Immature natural killer cell (primary cell): ENCODE measurements around the gene PCBP3. TPM values are rescaled to one million over a fixed set of nuclear protein-coding genes. Genes with fewer than 3 reads are reported as not detected.

ENCODE experiments used
- DNase-seq, 3 donors: peaks; one replicate each; pipeline ENCODE4 v3.0.0; 2022; ENCODE audit warnings: mixed read lengths in 1 of 3
- H3K27ac Mint-ChIP-seq, 6 donors: one replicate each; pipeline ENCODE4 v1.8.0; 2020; ENCODE audit warnings: mixed read lengths in 6 of 6, mild to moderate bottlenecking in 5 of 6, inconsistent platforms in 4 of 6, moderate library complexity in 3 of 6
- H3K27me3 Mint-ChIP-seq, 3 donors: one replicate each; pipeline ENCODE4 v1.8.0; 2020 to 2021; ENCODE audit warnings: low read depth in 3 of 3, mild to moderate bottlenecking in 3 of 3, mixed read lengths in 3 of 3, moderate library complexity in 3 of 3, inconsistent platforms in 1 of 3
- H3K36me3 Mint-ChIP-seq, 3 donors: one replicate each; pipeline ENCODE4 v1.8.0; 2020; ENCODE audit warnings: mixed read lengths in 3 of 3, inconsistent platforms in 2 of 3, mild to moderate bottlenecking in 2 of 3
- H3K4me1 Mint-ChIP-seq, 2 donors: one replicate each; pipeline ENCODE4 v1.8.0; 2020; ENCODE audit warnings: inconsistent platforms in 2 of 2, mild to moderate bottlenecking in 2 of 2, mixed read lengths in 2 of 2, moderate library complexity in 1 of 2
- H3K4me3 Mint-ChIP-seq, 5 donors: one replicate each; pipeline ENCODE4 v1.8.0; 2020; ENCODE audit warnings: mild to moderate bottlenecking in 5 of 5, mixed read lengths in 5 of 5, inconsistent platforms in 3 of 5, moderate library complexity in 3 of 5
- H3K9me3 Mint-ChIP-seq, 6 donors: one replicate each; pipeline ENCODE4 v1.8.0; 2020; ENCODE audit warnings: mild to moderate bottlenecking in 6 of 6, mixed read lengths in 6 of 6, inconsistent platforms in 4 of 6, moderate library complexity in 3 of 6
- polyA plus RNA-seq, 3 donors: library from polyadenylated mRNA; unstranded; fragments of 300-500 nt; fragmentation: Illumina TruSeq; gene quantifications; one replicate each; pipeline ENCODE4 v1.2.3, GENCODE V29; 2021

Gene PCBP3
- polyA plus RNA-seq, 3 donors from 2014 or later: 0.27 to 0.71 TPM; not detected in 1

GRCh38 chr21:45833414-45833813 is 189.9 kb downstream of the PCBP3 start:
- Mint-ChIP-seq H3K4me3 (no peak overlapping the region), H3K27me3 (peaks cover 0 to 3% (median 1%) of the 10 kb centered on the region in 3 donors), H3K27ac (no peak overlapping the region), H3K9me3 (no peaks in the 10 kb centered on the region), H3K36me3 (no peaks in the 10 kb centered on the region), H3K4me1 (no peaks in the 10 kb centered on the region)
- DNase-seq: no peak

- peaks cover 0 to 3% (median 1%) of the 10 kb centered on the region in 3 donors for H3K27me3 Mint-ChIP-seq
- no peak overlapping the region for H3K27ac Mint-ChIP-seq
- no peaks in the 10 kb centered on the region for H3K9me3 Mint-ChIP-seq
- H3K4me1 Mint-ChIP-seq: no peaks in the 10 kb centered on the region
- no peak overlapping the region for H3K4me3 Mint-ChIP-seq
- no peak for DNase-seq
- no peaks in the 10 kb centered on the region for H3K36me3 Mint-ChIP-seq
Measured at GRCh38 chr21:45834026-45834715, 190.6 kb downstream of the PCBP3 start.

DNA sequence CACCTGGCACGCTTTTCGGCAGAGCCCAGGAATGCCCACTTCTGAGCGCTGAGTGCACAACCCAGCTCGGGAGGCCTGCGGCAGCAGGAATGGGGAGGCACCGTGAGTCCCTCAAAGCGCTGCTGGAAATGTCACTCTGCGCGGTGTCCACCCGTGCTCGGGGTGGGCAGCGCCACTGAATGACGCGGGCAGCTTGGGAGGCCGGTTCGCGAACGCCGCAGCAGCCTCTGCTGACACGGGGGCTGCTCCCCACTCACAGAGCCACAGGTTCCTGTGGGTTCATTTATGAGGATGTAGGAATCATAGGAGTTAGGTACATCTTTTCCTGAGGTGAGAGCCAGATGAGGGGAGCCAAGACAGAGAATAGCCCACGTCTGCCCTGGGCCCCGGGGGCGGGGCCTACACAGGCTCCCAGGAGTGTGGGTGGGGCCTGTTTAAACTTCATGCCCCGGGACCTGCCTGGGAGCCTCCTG is 191.3 kb downstream of the PCBP3 start:
- no peak for DNase-seq
- H3K9me3 Mint-ChIP-seq: no peaks in the 10 kb centered on the region
- H3K36me3 Mint-ChIP-seq: no peaks in the 10 kb centered on the region
- no peak overlapping the region for H3K27ac Mint-ChIP-seq
- peaks cover 0 to 3% (median 1%) of the 10 kb centered on the region in 3 donors for H3K27me3 Mint-ChIP-seq
- H3K4me3 Mint-ChIP-seq: no peak overlapping the region
- H3K4me1 Mint-ChIP-seq: no peaks in the 10 kb centered on the region

- H3K4me3 Mint-ChIP-seq: no peak overlapping the region
- H3K4me1 Mint-ChIP-seq: no peaks in the 10 kb centered on the region
- DNase-seq: no peak
- H3K27me3 Mint-ChIP-seq: peaks cover 0 to 3% (median 1%) of the 10 kb centered on the region in 3 donors
- H3K36me3 Mint-ChIP-seq: no peaks in the 10 kb centered on the region
- peaks cover 0 to under 1% (median 0%) of the 10 kb centered on the region in 6 donors for H3K9me3 Mint-ChIP-seq
- no peak overlapping the region for H3K27ac Mint-ChIP-seq
Measured at GRCh38 chr21:45835301-45836267, 192.1 kb downstream of the PCBP3 start.

GRCh38 chr21:45836268-45836655 is 192.7 kb downstream of the PCBP3 start:
- Mint-ChIP-seq H3K4me3 (no peak overlapping the region), H3K4me1 (no peaks in the 10 kb centered on the region), H3K9me3 (peaks cover 2 to 5% (median 4%) of the 10 kb centered on the region in 6 donors)

GRCh38 chr21:45836694-45837670 is 193.5 kb downstream of the PCBP3 start:
- Mint-ChIP-seq H3K36me3 (peaks cover 5% of the 10 kb centered on the region in 3 donors), H3K4me1 (no peaks in the 10 kb centered on the region), H3K27me3 (peaks cover 3 to 8% (median 4%) of the 10 kb centered on the region in 3 donors), H3K4me3 (no peak overlapping the region), H3K9me3 (peaks cover 3 to 11% (median 6%) of the 10 kb centered on the region in 6 donors), H3K27ac (no peak overlapping the region)
- DNase-seq: no peak

More at GRCh38 chr21:45836268-45836655, 192.7 kb downstream of the PCBP3 start:
- H3K27me3 Mint-ChIP-seq: peaks cover 3 to 4% (median 3%) of the 10 kb centered on the region in 3 donors
- DNase-seq: no peak
- peaks cover 2 to 3% (median 3%) of the 10 kb centered on the region in 3 donors for H3K36me3 Mint-ChIP-seq
- H3K27ac Mint-ChIP-seq: no peak overlapping the region

GRCh38 chr21:45837936-45838335 is 194.4 kb downstream of the PCBP3 start:
- DNase-seq: no peak
- no peak overlapping the region for H3K27ac Mint-ChIP-seq
- peaks cover 4 to 10% (median 4%) of the 10 kb centered on the region in 3 donors for H3K27me3 Mint-ChIP-seq
- H3K36me3 Mint-ChIP-seq: peaks cover 5% of the 10 kb centered on the region in 3 donors
- H3K4me3 Mint-ChIP-seq: no peak overlapping the region
- no peaks in the 10 kb centered on the region for H3K4me1 Mint-ChIP-seq
- H3K9me3 Mint-ChIP-seq: peaks cover 3 to 12% (median 6%) of the 10 kb centered on the region in 6 donors

- H3K27me3 Mint-ChIP-seq: peaks cover 4 to 8% (median 4%) of the 10 kb centered on the region in 3 donors
Measured at GRCh38 chr21:45838634-45839033, 195.1 kb downstream of the PCBP3 start.

GRCh38 chr21:45839274-45839673 is 195.7 kb downstream of the PCBP3 start:
- Mint-ChIP-seq H3K9me3 (peaks cover 3 to 12% (median 6%) of the 10 kb centered on the region in 6 donors), H3K4me1 (no peaks in the 10 kb centered on the region), H3K36me3 (peaks cover 5% of the 10 kb centered on the region in 3 donors), H3K27ac (no peak overlapping the region), H3K4me3 (no peak overlapping the region), H3K27me3 (peaks cover 2 to 8% (median 4%) of the 10 kb centered on the region in 3 donors)
- no peak for DNase-seq

More at GRCh38 chr21:45838634-45839033, 195.1 kb downstream of the PCBP3 start:
- Mint-ChIP-seq H3K27ac (no peak overlapping the region), H3K36me3 (peaks cover 5% of the 10 kb centered on the region in 3 donors), H3K4me1 (no peaks in the 10 kb centered on the region), H3K9me3 (peaks cover 3 to 12% (median 6%) of the 10 kb centered on the region in 6 donors), H3K4me3 (no peak overlapping the region)
- DNase-seq: no peak

GRCh38 chr21:45841033-45841432 is 197.5 kb downstream of the PCBP3 start:
- H3K4me3 Mint-ChIP-seq: no peak overlapping the region
- H3K4me1 Mint-ChIP-seq: no peaks in the 10 kb centered on the region
- peaks cover 5% of the 10 kb centered on the region in 3 donors for H3K36me3 Mint-ChIP-seq
- no peak overlapping the region for H3K27ac Mint-ChIP-seq
- DNase-seq: no peak
- peaks cover 2 to 8% (median 4%) of the 10 kb centered on the region in 3 donors for H3K27me3 Mint-ChIP-seq
- H3K9me3 Mint-ChIP-seq: peaks cover 3 to 12% (median 6%) of the 10 kb centered on the region in 6 donors

DNA sequence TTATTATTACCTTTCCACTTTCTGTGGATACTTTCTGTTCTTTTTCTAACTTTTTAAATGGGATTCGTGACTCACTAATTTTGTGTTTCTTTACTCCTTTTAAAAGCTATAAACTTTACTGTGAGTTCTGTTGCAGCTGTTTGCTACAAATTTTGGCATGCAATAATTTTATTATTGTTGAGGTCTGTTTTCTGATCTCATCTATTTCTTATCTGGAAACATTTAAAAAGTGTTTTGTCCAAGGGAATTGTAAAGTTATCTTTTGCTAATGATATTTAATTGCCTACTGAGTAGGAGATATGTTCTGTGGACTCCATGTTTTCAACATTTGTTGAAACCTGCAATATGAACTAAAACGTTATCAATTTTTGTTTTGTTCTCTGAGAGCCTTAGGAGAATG is 199.9 kb downstream of the PCBP3 start:
- DNase-seq: no peak
- no peaks in the 10 kb centered on the region for H3K4me1 Mint-ChIP-seq
- no peak overlapping the region for H3K4me3 Mint-ChIP-seq
- H3K27ac Mint-ChIP-seq: no peak overlapping the region
- H3K9me3 Mint-ChIP-seq: peaks cover 3 to 12% (median 6%) of the 10 kb centered on the region in 6 donors
- H3K36me3 Mint-ChIP-seq: peaks cover 5% of the 10 kb centered on the region in 3 donors
- peaks cover 2 to 6% (median 4%) of the 10 kb centered on the region in 3 donors for H3K27me3 Mint-ChIP-seq

DNA sequence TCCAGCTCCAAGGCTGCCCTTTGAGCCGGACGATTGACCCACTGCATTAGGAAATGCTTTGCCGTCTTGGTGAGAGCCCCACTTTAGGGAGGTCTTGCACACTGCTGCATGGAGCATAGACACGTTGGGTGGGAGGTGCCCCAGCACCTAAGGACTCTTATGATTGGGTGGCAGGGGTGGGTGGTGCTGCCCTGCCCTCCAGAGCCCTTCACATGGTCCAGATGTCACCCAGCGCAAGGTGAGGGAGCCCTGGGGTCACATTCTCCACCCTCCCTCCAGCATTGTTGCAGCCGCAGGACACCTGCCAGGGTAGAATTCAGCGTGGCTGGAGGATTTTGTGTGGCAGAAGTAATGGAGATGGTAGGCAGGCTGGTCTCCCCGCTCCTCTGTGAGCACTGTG is 200.7 kb downstream of the PCBP3 start:
- no peak overlapping the region for H3K27ac Mint-ChIP-seq
- H3K4me3 Mint-ChIP-seq: no peak overlapping the region
- peaks cover 3 to 12% (median 6%) of the 10 kb centered on the region in 6 donors for H3K9me3 Mint-ChIP-seq

More for the DNA sequence above, 200.7 kb downstream of the PCBP3 start:
- Mint-ChIP-seq H3K27me3 (peaks cover 2 to 6% (median 4%) of the 10 kb centered on the region in 3 donors), H3K4me1 (no peaks in the 10 kb centered on the region), H3K36me3 (peaks cover 5% of the 10 kb centered on the region in 3 donors)
- no peak for DNase-seq
